Smooth muscle cell (in vitro differentiated cells): ENCODE data around the gene DBX1. TPM values are rescaled to one million over a fixed set of nuclear protein-coding genes. Genes with fewer than 3 reads are reported as not detected.

Source experiments
- DNase-seq: peaks from one replicate; lab custom pipeline; 2025; ENCODE audit not compliant: unreplicated experiment; lab: John Stamatoyannopoulos, UW
- H2AFZ ChIP-seq: fragments of 200-600 bp; sonication (generic); 2 replicates; pipeline ENCODE4 v1.6.0; 2016; ENCODE audit warnings: antibody characterized with exemption, low read depth, mild to moderate bottlenecking
- H3F3A ChIP-seq: fragments of 200-600 bp; sonication (generic); 2 replicates; pipeline ENCODE4 v1.6.0; 2017; ENCODE audit warnings: antibody characterized with exemption, low read depth
- H3K27ac ChIP-seq: fragments of 200-600 bp; sonication (generic); 2 replicates; pipeline ENCODE4 v1.5.1; 2016; ENCODE audit warnings: low read depth, mild to moderate bottlenecking
- H3K27me3 ChIP-seq: fragments of 200-600 bp; sonication (generic); 2 replicates; pipeline ENCODE4 v1.6.1; 2016; ENCODE audit warnings: low read depth, mild to moderate bottlenecking
- H3K36me3 ChIP-seq: fragments of 200-600 bp; sonication (generic); 2 replicates; pipeline ENCODE4 v1.5.1; 2016; ENCODE audit warnings: low read depth
- H3K4me1 ChIP-seq: fragments of 200-600 bp; sonication (generic); 2 replicates; pipeline ENCODE4 v1.5.1; 2016; ENCODE audit warnings: low read depth
- H3K4me2 ChIP-seq: fragments of 200-600 bp; sonication (generic); 2 replicates; pipeline ENCODE4 v1.6.0; 2016; ENCODE audit warnings: mild to moderate bottlenecking
- H3K4me3 ChIP-seq: fragments of 200-600 bp; sonication (generic); 2 replicates; pipeline ENCODE4 v1.5.1; 2016; ENCODE audit warnings: mild to moderate bottlenecking
- H3K79me2 ChIP-seq: fragments of 200-600 bp; sonication (generic); 2 replicates; pipeline ENCODE4 v1.6.0; 2016; ENCODE audit warnings: low read depth, mild to moderate bottlenecking
- H3K9ac ChIP-seq: fragments of 200-600 bp; sonication (generic); 2 replicates; pipeline ENCODE4 v1.6.0; 2016; ENCODE audit warnings: low read depth
- H3K9me3 ChIP-seq: fragments of 200-600 bp; sonication (generic); replicated peaks from 2 replicates; pipeline ENCODE4 v1.5.1; 2016; ENCODE audit warnings: low read depth
- H4K20me1 ChIP-seq: fragments of 200-600 bp; sonication (generic); 2 replicates; pipeline ENCODE4 v1.6.0; 2016; ENCODE audit warnings: low read depth
- CTCF ChIP-seq: fragments of 200-600 bp; sonication (generic); IDR thresholded peaks from 2 replicates; pipeline ENCODE4 v1.5.1; 2017; ENCODE audit warnings: borderline replicate concordance, mild to moderate bottlenecking, antibody characterized with exemption; ENCODE audit not compliant: insufficient read depth, poor library complexity, severe bottlenecking
- WGBS: methylation state at CpG from one replicate; pipeline ENCODE4 v1.1.7; 2016; ENCODE audit warnings: low lambda C conversion rate; 5-methylcytosine and 5-hydroxymethylcytosine counted together
- polyA plus RNA-seq: library from polyadenylated mRNA; unstranded; fragments of >200 nt; fragmentation: Nextera tagmentation; extraction: Ambion mirVana; gene quantifications from 2 replicates; pipeline ENCODE4 v1.2.1, GENCODE V29; 2016
- total RNA-seq: library from RNA; depleted of rRNA; stranded (reverse); fragments of >200 nt; gene quantifications from 2 replicates; pipeline ENCODE4 v1.2.3, GENCODE V29; 2014

DBX1 gene
- total and polyA plus RNA-seq, 2 experiments from 2014 or later, result not detected

- Histone ChIP-seq H3K4me2 (no peak overlapping the region), H4K20me1 (no peaks in the 10 kb centered on the region), H3K79me2 (no peaks in the 10 kb centered on the region), H3K27ac (no peak overlapping the region), H3K36me3 (no peaks in the 10 kb centered on the region), H3K9me3 (no peaks in the 10 kb centered on the region), H3K4me1 (no peaks in the 10 kb centered on the region), H3F3A (no peaks in the 10 kb centered on the region), H3K27me3 (no peaks in the 10 kb centered on the region), H3K4me3 (no peak overlapping the region), H2AFZ (no peak overlapping the region), H3K9ac (no peak overlapping the region)
- peak; percentile 38 for DNase-seq
- peak; percentile 88 for TF ChIP-seq CTCF
- WGBS, result 67% methylated on average over 16 of the region's 16 CpGs
Observed at GRCh38 chr11:20127671-20128527, 32.4 kb downstream of the DBX1 start.

GRCh38 chr11:20126724-20127123 lies 33.6 kb downstream of the DBX1 start:
- H3K79me2 ChIP-seq, result no peaks in the 10 kb centered on the region

GRCh38 chr11:20125927-20126326 lies 34.3 kb downstream of the DBX1 start:
- WGBS, result 32% methylated on average over 6 of the region's 6 CpGs
- Histone ChIP-seq H3K4me3 (no peak overlapping the region), H4K20me1 (no peaks in the 10 kb centered on the region), H3K4me1 (no peaks in the 10 kb centered on the region), H3K79me2 (no peaks in the 10 kb centered on the region), H3K9me3 (no peaks in the 10 kb centered on the region), H2AFZ (no peak overlapping the region), H3K27me3 (no peaks in the 10 kb centered on the region), H3K27ac (no peak overlapping the region), H3K4me2 (no peak overlapping the region), H3F3A (no peaks in the 10 kb centered on the region), H3K9ac (no peak overlapping the region), H3K36me3 (no peaks in the 10 kb centered on the region)
- no peak for DNase-seq
- TF ChIP-seq CTCF, result no peak

More at GRCh38 chr11:20126724-20127123, 33.6 kb downstream of the DBX1 start:
- no peaks in the 10 kb centered on the region for H4K20me1 ChIP-seq
- H3K27me3 ChIP-seq, result no peaks in the 10 kb centered on the region
- H3K4me3 ChIP-seq, result no peak overlapping the region
- H3F3A ChIP-seq, result no peaks in the 10 kb centered on the region
- H3K9me3 ChIP-seq, result no peaks in the 10 kb centered on the region
- H3K36me3 ChIP-seq, result no peaks in the 10 kb centered on the region
- H2AFZ ChIP-seq, result no peak overlapping the region
- H3K4me2 ChIP-seq, result no peak overlapping the region
- no peak overlapping the region for H3K27ac ChIP-seq
- H3K9ac ChIP-seq, result no peak overlapping the region
- DNase-seq, result no peak
- H3K4me1 ChIP-seq, result no peaks in the 10 kb centered on the region
- TF ChIP-seq CTCF, result no peak
- 80% methylated on average over 8 of the region's 8 CpGs for WGBS

GRCh38 chr11:20122131-20122530 lies 38.1 kb downstream of the DBX1 start:
- no peaks in the 10 kb centered on the region for H3K27me3 ChIP-seq
- H4K20me1 ChIP-seq, result no peaks in the 10 kb centered on the region
- H3K4me3 ChIP-seq, result no peak overlapping the region
- H3K9ac ChIP-seq, result no peak overlapping the region
- H3K4me2 ChIP-seq, result no peak overlapping the region
- H2AFZ ChIP-seq, result no peak overlapping the region
- no peak overlapping the region for H3K27ac ChIP-seq
- no peaks in the 10 kb centered on the region for H3K4me1 ChIP-seq
- DNase-seq, result no peak
- no peaks in the 10 kb centered on the region for H3F3A ChIP-seq
- no peaks in the 10 kb centered on the region for H3K79me2 ChIP-seq
- no peak for TF ChIP-seq CTCF
- no peaks in the 10 kb centered on the region for H3K9me3 ChIP-seq
- H3K36me3 ChIP-seq, result no peaks in the 10 kb centered on the region
- 51% methylated on average over 3 of the region's 3 CpGs for WGBS
